HS-27A (cell line): Measurements from ENCODE around the gene MDM1.

Experiments used
- DNase-seq: peaks from one replicate; pipeline ENCODE4 v3.0.0-alpha.2; 2012; ENCODE audit warnings: low read depth, missing footprints

The MDM1 gene

GRCh38 chr12:68272732-68273131, 59.4 kb downstream of the MDM1 start:
- DNase-seq = no peak

- no peak for DNase-seq
These were observed 60.8 kb downstream of the MDM1 start for GRCh38 chr12:68271346-68271745.

- no peak for DNase-seq
These were observed 61.8 kb downstream of the MDM1 start for GRCh38 chr12:68270358-68270757.

GRCh38 chr12:68269779-68270178, 62.4 kb downstream of the MDM1 start:
- no peak for DNase-seq

GRCh38 chr12:68268967-68269366, 63.2 kb downstream of the MDM1 start:
- DNase-seq = no peak

GRCh38 chr12:68267892-68268396, 64.2 kb downstream of the MDM1 start:
- DNase-seq = peak; percentile 56

GRCh38 chr12:68264857-68265256, 67.3 kb downstream of the MDM1 start:
- DNase-seq = peak; percentile 54

- DNase-seq = no peak
These were observed 67.9 kb downstream of the MDM1 start for GRCh38 chr12:68264158-68264855.

- DNase-seq = no peak
These were observed 68.8 kb downstream of the MDM1 start for GRCh38 chr12:68263366-68263765.

GRCh38 chr12:68261896-68262295, 70.3 kb downstream of the MDM1 start:
- DNase-seq = no peak

- no peak for DNase-seq
These were observed 72.0 kb downstream of the MDM1 start for GRCh38 chr12:68260153-68260552.

- peak; percentile 54 for DNase-seq
These were observed 72.7 kb downstream of the MDM1 start for GRCh38 chr12:68259318-68259940.

GRCh38 chr12:68253504-68253903, 78.7 kb downstream of the MDM1 start, which contains the start of gene IL22:
Gene IL22 (minus strand): TSS chr12:68253604. CDS start chr12:68253448, 156 bp downstream.
- DNase-seq = no peak

- DNase-seq = no peak
These were observed 80.1 kb downstream of the MDM1 start for GRCh38 chr12:68252077-68252476.

GRCh38 chr12:68250454-68250853, 81.7 kb downstream of the MDM1 start:
- no peak for DNase-seq

- no peak for DNase-seq
These were observed 84.4 kb downstream of the MDM1 start for GRCh38 chr12:68247785-68248184.

- DNase-seq = no peak
These were observed 85.8 kb downstream of the MDM1 start for GRCh38 chr12:68246350-68246749.

GRCh38 chr12:68245180-68246021, 86.8 kb downstream of the MDM1 start:
- no peak for DNase-seq
